Head of caudate nucleus (tissue), 42 donors: ENCODE data around the gene NXPE3.

Experiments
- DNase-seq, 42 donors: peaks; one replicate each; pipeline versions ENCODE4 v3.0.0 to v3.0.0-alpha.2; 2020 to 2021; ENCODE audit warnings: mixed read lengths in 7 of 42
- intact Hi-C: fragments of 100-400 bp; cut with DNase I; formaldehyde crosslinking; loops from one replicate; pipeline ENCODE4 v1.15.0; 2022

The NXPE3 gene

GRCh38 chr3:101824702-101825101 lies 45.7 kb downstream of the NXPE3 start:
- intact Hi-C loops, result no loop called here
- no peak for DNase-seq

- intact Hi-C loops, result no loop called here
- DNase-seq, result no peak
These were observed 47.0 kb downstream of the NXPE3 start for GRCh38 chr3:101825904-101826445.

GRCh38 chr3:101827211-101828174 lies 48.5 kb downstream of the NXPE3 start:
- peak; percentile 23 to 83 (median 60) for DNase-seq
- intact Hi-C loops, result no loop called here

- intact Hi-C loops, result no loop called here
- no peak for DNase-seq
These were observed 49.3 kb downstream of the NXPE3 start for GRCh38 chr3:101828276-101828675.

- peak in 26 of 42 donors; percentile 7 to 74 (median 36) for DNase-seq
These were observed 49.9 kb downstream of the NXPE3 start for GRCh38 chr3:101828691-101829436.

GRCh38 chr3:101829437-101829830 lies 50.4 kb downstream of the NXPE3 start:
- DNase-seq, result no peak
- intact Hi-C loops, result no loop called here

More at GRCh38 chr3:101828691-101829436, 49.9 kb downstream of the NXPE3 start:
- intact Hi-C loops, result no loop called here

GRCh38 chr3:101829874-101830273 lies 50.9 kb downstream of the NXPE3 start:
- intact Hi-C loops, result no loop called here

GRCh38 chr3:101833446-101833974 lies 54.5 kb downstream of the NXPE3 start:
- DNase-seq, result no peak
- intact Hi-C loops, result no loop called here

More at GRCh38 chr3:101829874-101830273, 50.9 kb downstream of the NXPE3 start:
- no peak for DNase-seq

- intact Hi-C loops, result no loop called here
- no peak for DNase-seq
These were observed 56.7 kb downstream of the NXPE3 start for GRCh38 chr3:101835676-101836075.

- intact Hi-C loops, result no loop called here
These were observed 57.1 kb downstream of the NXPE3 start for GRCh38 chr3:101836160-101836559.

GRCh38 chr3:101836652-101837598 lies 57.9 kb downstream of the NXPE3 start:
- no peak for DNase-seq
- intact Hi-C loops, result no loop called here

More at GRCh38 chr3:101836160-101836559, 57.1 kb downstream of the NXPE3 start:
- no peak for DNase-seq

- no peak for DNase-seq
- intact Hi-C loops, result no loop called here
These were observed 59.7 kb downstream of the NXPE3 start for GRCh38 chr3:101838691-101839090.

- intact Hi-C loops, result no loop called here
These were observed 61.1 kb downstream of the NXPE3 start for GRCh38 chr3:101840066-101840465.

GRCh38 chr3:101842245-101842934 lies 63.4 kb downstream of the NXPE3 start:
- intact Hi-C loops, result no loop called here
- DNase-seq, result no peak

More at GRCh38 chr3:101840066-101840465, 61.1 kb downstream of the NXPE3 start:
- DNase-seq, result no peak

- intact Hi-C loops, result no loop called here
- no peak for DNase-seq
These were observed 63.9 kb downstream of the NXPE3 start for GRCh38 chr3:101842935-101843330.

GRCh38 chr3:101845425-101845824 lies 66.4 kb downstream of the NXPE3 start:
- DNase-seq, result no peak
- intact Hi-C loops, result loop anchor here (5.0 kb wide), 1 partner anchor 168 kb away; the partner anchor contains the start of gene ZBTB11

- no peak for DNase-seq
- intact Hi-C loops, result loop anchor here (5.0 kb wide), 1 partner anchor 169 kb away; the partner anchor contains the start of gene ZBTB11
These were observed 67.7 kb downstream of the NXPE3 start for GRCh38 chr3:101846709-101847108.
